T-helper 17 cell (primary cell): Measurements from ENCODE around the gene GALR2. TPM values are rescaled to one million over a fixed set of nuclear protein-coding genes. Genes with fewer than 3 reads are reported as not detected.

ENCODE experiments used
- ATAC-seq: fragments of 150-1000 bp; cut with Tn5 transposase; 2 replicates; pipeline ENCODE4 v1.10.0; 2021; ENCODE audit warnings: mild to moderate bottlenecking, moderate library complexity
- DNase-seq, 3 donors: peaks; one replicate each; pipeline versions ENCODE4 v3.0.0 to v3.0.0-alpha.2; 2020 to 2021
- H3K9me3 ChIP-seq: one replicate; pipeline ENCODE4 v1.7.0; 2013; ENCODE audit warnings: low read length, mild to moderate bottlenecking; ENCODE audit not compliant: control insufficient read depth, poor library complexity, severe bottlenecking
- H3K27ac Mint-ChIP-seq: one replicate; pipeline ENCODE4 v1.8.0; 2022; ENCODE audit warnings: mild to moderate bottlenecking, moderate library complexity, mixed read lengths
- H3K27me3 Mint-ChIP-seq: one replicate; pipeline ENCODE4 v1.8.0; 2022; ENCODE audit warnings: mixed read lengths
- H3K36me3 Mint-ChIP-seq: one replicate; pipeline ENCODE4 v1.8.0; 2022; ENCODE audit warnings: low read depth, mixed read lengths
- H3K4me1 Mint-ChIP-seq: one replicate; pipeline ENCODE4 v1.8.0; 2022; ENCODE audit warnings: mild to moderate bottlenecking, mixed read lengths
- H3K4me3 Mint-ChIP-seq: one replicate; pipeline ENCODE4 v1.8.0; 2022; ENCODE audit warnings: mild to moderate bottlenecking, moderate library complexity, mixed read lengths
- total RNA-seq, 4 donors: library from RNA in 2 of 4; stranded (reverse) in 2 of 4; gene quantifications; one replicate each; pipeline ENCODE4 v1.2.3 and lab custom pipeline; 2022 to 2026

GALR2 gene
- total RNA-seq, 2 donors from 2014 or later: 0.55 to 0.96 TPM

- no peaks in the 10 kb centered on the region for H3K27me3 Mint-ChIP-seq
- no peak for DNase-seq
Observed at GRCh38 chr17:76104140-76104895, 29.7 kb downstream of the GALR2 start.

GRCh38 chr17:76104896-76105231 is 30.3 kb downstream of the GALR2 start:
- Mint-ChIP-seq H3K27ac (peak overlapping the region; percentile 92), H3K4me1 (peaks cover 18% of the 10 kb centered on the region), H3K4me3 (no peak overlapping the region), H3K27me3 (no peaks in the 10 kb centered on the region), H3K36me3 (peaks cover 4% of the 10 kb centered on the region)
- H3K9me3 ChIP-seq: no peaks in the 10 kb centered on the region
- DNase-seq (no peak), ATAC-seq (no peak)

More at GRCh38 chr17:76104140-76104895, 29.7 kb downstream of the GALR2 start:
- ATAC-seq: no peak
- Mint-ChIP-seq H3K4me3 (peak overlapping the region; percentile 97), H3K36me3 (peaks cover 5% of the 10 kb centered on the region), H3K27ac (peak overlapping the region; percentile 92), H3K4me1 (peaks cover 19% of the 10 kb centered on the region)
- H3K9me3 ChIP-seq: no peaks in the 10 kb centered on the region

- Mint-ChIP-seq H3K4me1 (peaks cover 12% of the 10 kb centered on the region), H3K36me3 (peaks cover 2% of the 10 kb centered on the region), H3K27ac (no peak overlapping the region), H3K4me3 (no peak overlapping the region), H3K27me3 (no peaks in the 10 kb centered on the region)
- no peaks in the 10 kb centered on the region for H3K9me3 ChIP-seq
- no peak for DNase-seq
- no peak for ATAC-seq
Observed at GRCh38 chr17:76106703-76107102, 32.1 kb downstream of the GALR2 start.

GRCh38 chr17:76107509-76107908 is 32.9 kb downstream of the GALR2 start:
- Mint-ChIP-seq H3K27me3 (no peaks in the 10 kb centered on the region), H3K4me1 (peaks cover 11% of the 10 kb centered on the region), H3K36me3 (peaks cover 2% of the 10 kb centered on the region), H3K27ac (no peak overlapping the region), H3K4me3 (no peak overlapping the region)
- no peak for ATAC-seq
- no peak for DNase-seq
- no peaks in the 10 kb centered on the region for H3K9me3 ChIP-seq

GRCh38 chr17:76111956-76112355 is 37.4 kb downstream of the GALR2 start:
- no peak for DNase-seq
- H3K4me3 Mint-ChIP-seq: no peak overlapping the region
- no peaks in the 10 kb centered on the region for H3K36me3 Mint-ChIP-seq
- H3K4me1 Mint-ChIP-seq: no peaks in the 10 kb centered on the region
- peak overlapping the region; percentile 19 for H3K27ac Mint-ChIP-seq
- no peaks in the 10 kb centered on the region for H3K9me3 ChIP-seq
- no peaks in the 10 kb centered on the region for H3K27me3 Mint-ChIP-seq
- no peak for ATAC-seq

- H3K4me3 Mint-ChIP-seq: no peak overlapping the region
- H3K27ac Mint-ChIP-seq: no peak overlapping the region
- H3K27me3 Mint-ChIP-seq: no peaks in the 10 kb centered on the region
- H3K4me1 Mint-ChIP-seq: no peaks in the 10 kb centered on the region
- DNase-seq (no peak), ATAC-seq (no peak)
- no peaks in the 10 kb centered on the region for H3K9me3 ChIP-seq
- no peaks in the 10 kb centered on the region for H3K36me3 Mint-ChIP-seq
Observed at GRCh38 chr17:76115138-76115754, 40.7 kb downstream of the GALR2 start.

- Mint-ChIP-seq H3K27ac (no peak overlapping the region), H3K36me3 (no peaks in the 10 kb centered on the region), H3K4me3 (no peak overlapping the region), H3K4me1 (peaks cover 2% of the 10 kb centered on the region), H3K27me3 (no peaks in the 10 kb centered on the region)
- no peak for ATAC-seq
- no peaks in the 10 kb centered on the region for H3K9me3 ChIP-seq
- DNase-seq: no peak
Observed at GRCh38 chr17:76119409-76120371, 45.1 kb downstream of the GALR2 start.

GRCh38 chr17:76120658-76121008 is 46.1 kb downstream of the GALR2 start:
- Mint-ChIP-seq H3K4me3 (peak overlapping the region; percentile 79), H3K27me3 (no peaks in the 10 kb centered on the region), H3K36me3 (no peaks in the 10 kb centered on the region), H3K27ac (peak overlapping the region; percentile 29), H3K4me1 (peaks cover 2% of the 10 kb centered on the region)
- no peak for DNase-seq
- no peak for ATAC-seq
- H3K9me3 ChIP-seq: no peaks in the 10 kb centered on the region

- peak overlapping the region; percentile 81 for H3K27ac Mint-ChIP-seq
- H3K4me1 Mint-ChIP-seq: peaks cover 2% of the 10 kb centered on the region
- no peaks in the 10 kb centered on the region for H3K36me3 Mint-ChIP-seq
- ATAC-seq (peak; percentile 14), DNase-seq (no peak)
- peak overlapping the region; percentile 77 for H3K4me3 Mint-ChIP-seq
- no peaks in the 10 kb centered on the region for H3K9me3 ChIP-seq
- H3K27me3 Mint-ChIP-seq: no peaks in the 10 kb centered on the region
Observed at GRCh38 chr17:76121932-76122430, 47.4 kb downstream of the GALR2 start.

GRCh38 chr17:76122431-76123190 is 48.0 kb downstream of the GALR2 start:
- no peaks in the 10 kb centered on the region for H3K9me3 ChIP-seq
- Mint-ChIP-seq H3K4me1 (peaks cover 2% of the 10 kb centered on the region), H3K36me3 (no peaks in the 10 kb centered on the region), H3K27ac (peak overlapping the region; percentile 81), H3K27me3 (no peaks in the 10 kb centered on the region), H3K4me3 (peak overlapping the region; percentile 66)
- DNase-seq: no peak
- ATAC-seq: no peak

- H3K9me3 ChIP-seq: no peaks in the 10 kb centered on the region
- Mint-ChIP-seq H3K4me3 (peak overlapping the region; percentile 66), H3K36me3 (no peaks in the 10 kb centered on the region), H3K4me1 (peaks cover 2% of the 10 kb centered on the region), H3K27me3 (no peaks in the 10 kb centered on the region), H3K27ac (peak overlapping the region; percentile 82)
- no peak for DNase-seq
- ATAC-seq: no peak
Observed at GRCh38 chr17:76123191-76123499, 48.6 kb downstream of the GALR2 start.

GRCh38 chr17:76123749-76124581 is 49.4 kb downstream of the GALR2 start:
- no peaks in the 10 kb centered on the region for H3K9me3 ChIP-seq
- no peak for ATAC-seq
- Mint-ChIP-seq H3K4me1 (peaks cover 2% of the 10 kb centered on the region), H3K36me3 (no peaks in the 10 kb centered on the region), H3K27ac (peak overlapping the region; percentile 82), H3K4me3 (peak overlapping the region; percentile 25), H3K27me3 (no peaks in the 10 kb centered on the region)
- no peak for DNase-seq
